HepG2 (cell line): Measurements from ENCODE around the gene FIS1. TPM values are rescaled to one million over a fixed set of nuclear protein-coding genes. Genes with fewer than 3 reads are reported as not detected.

Source experiments
- AHR ChIP-seq: IDR thresholded peaks from 2 replicates; pipeline ENCODE4 v1.6.1; 2018; ENCODE audit warnings: missing genetic modification reagents, missing compliant biosample characterization
- ATRX ChIP-seq: sonication (generic); formaldehyde crosslinking; IDR thresholded peaks from 2 replicates; pipeline ENCODE4 v1.4.0; 2020; ENCODE audit warnings: missing genetic modification reagents, borderline replicate concordance
- EEA1 ChIP-seq: sonication (generic); formaldehyde crosslinking; IDR thresholded peaks from 2 replicates; pipeline ENCODE4 v1.5.1; 2020; ENCODE audit warnings: mild to moderate bottlenecking, missing genetic modification reagents, borderline replicate concordance
- PAWR ChIP-seq: sonication (generic); formaldehyde crosslinking; IDR thresholded peaks from 2 replicates; pipeline ENCODE4 v1.4.0; 2020; ENCODE audit warnings: missing genetic modification reagents, mild to moderate bottlenecking, borderline replicate concordance
- PBX2 ChIP-seq: IDR thresholded peaks from 2 replicates; pipeline ENCODE4 v1.6.1; 2016; ENCODE audit warnings: control low read depth
- RORA ChIP-seq: sonication (generic); formaldehyde crosslinking; IDR thresholded peaks from 2 replicates; pipeline ENCODE4 v1.5.0; 2020; ENCODE audit warnings: mild to moderate bottlenecking, missing genetic modification reagents, moderate library complexity
- SATB2 ChIP-seq: sonication (generic); formaldehyde crosslinking; IDR thresholded peaks from 2 replicates; pipeline ENCODE4 v1.5.0; 2020; ENCODE audit warnings: missing genetic modification reagents
- SNAI1 ChIP-seq: sonication (generic); formaldehyde crosslinking; IDR thresholded peaks from 2 replicates; pipeline ENCODE4 v1.5.0; 2020; ENCODE audit warnings: mild to moderate bottlenecking, missing genetic modification reagents, borderline replicate concordance
- SP2 ChIP-seq: sonication (generic); formaldehyde crosslinking; IDR thresholded peaks from 2 replicates; pipeline ENCODE4 v1.5.1; 2020; ENCODE audit warnings: mild to moderate bottlenecking, missing genetic modification reagents
- TAF15 ChIP-seq: fragments of 200-400 bp; formaldehyde crosslinking; IDR thresholded peaks from one replicate; pipeline ENCODE4 v1.6.1; 2018; ENCODE audit warnings: mild to moderate bottlenecking, low read depth, low read length; ENCODE audit not compliant: poor library complexity, severe bottlenecking
- TEAD3 ChIP-seq: optimal IDR thresholded peaks from 2 replicates; pipeline ENCODE3; 2016; ENCODE audit warnings: borderline replicate concordance
- XBP1 ChIP-seq: sonication (generic); formaldehyde crosslinking; IDR thresholded peaks from 2 replicates; pipeline ENCODE4 v1.5.0; 2020; ENCODE audit warnings: missing genetic modification reagents
- ZBTB38 ChIP-seq: sonication (generic); formaldehyde crosslinking; IDR thresholded peaks from 2 replicates; pipeline ENCODE4 v1.5.1; 2020; ENCODE audit warnings: mild to moderate bottlenecking, missing genetic modification reagents
- ZFP41 ChIP-seq: sonication (generic); formaldehyde crosslinking; IDR thresholded peaks from 2 replicates; pipeline ENCODE4 v1.4.0; 2020; ENCODE audit warnings: mild to moderate bottlenecking, missing genetic modification reagents, borderline replicate concordance
- ZNF354B ChIP-seq: sonication (generic); formaldehyde crosslinking; IDR thresholded peaks from 2 replicates; pipeline ENCODE4 v1.8.0; 2022; ENCODE audit warnings: mild to moderate bottlenecking, missing genetic modification reagents
- ZNF441 ChIP-seq: sonication (generic); formaldehyde crosslinking; IDR thresholded peaks from 2 replicates; pipeline ENCODE4 v1.7.0; 2021; ENCODE audit warnings: missing genetic modification reagents, borderline replicate concordance
- ZNF513 ChIP-seq: sonication (generic); formaldehyde crosslinking; conservative IDR thresholded peaks from 2 replicates; pipeline ENCODE4 v1.5.0; 2020; ENCODE audit warnings: missing genetic modification reagents
- ZNF607 ChIP-seq: sonication (generic); formaldehyde crosslinking; IDR thresholded peaks from 2 replicates; pipeline ENCODE4 v1.5.1; 2020; ENCODE audit warnings: missing genetic modification reagents, mild to moderate bottlenecking, borderline replicate concordance
- ZSCAN31 ChIP-seq: sonication (generic); formaldehyde crosslinking; IDR thresholded peaks from 2 replicates; pipeline ENCODE4 v1.5.0; 2020; ENCODE audit warnings: low read depth, mild to moderate bottlenecking, missing genetic modification reagents
- polyA plus RNA-seq, 8 experiments: library from polyadenylated mRNA; depleted of rRNA in 3 of 8; stranded (reverse) in 7 of 8; unstranded in 1 of 8; fragments of >200 nt; fragmentation: Illumina TruSeq in 4 of 8; extraction: Trizol in 4 of 8; gene quantifications; 2 replicates each; pipeline versions ENCODE4 v1.2.1 to v1.2.3, GENCODE V29; 2011 to 2016; ENCODE audit warnings: low read depth in 4 of 8, missing spikeins in 1 of 8, mixed read lengths in 1 of 8; ENCODE audit not compliant: insufficient read depth in 1 of 8
- total RNA-seq, 5 experiments: library from RNA; depleted of rRNA; stranded (reverse); fragments of >200 nt; fragmentation: Illumina TruSeq; extraction: Trizol; gene quantifications; 2 replicates each; pipeline ENCODE4 v1.2.3, GENCODE V29; 2016; ENCODE audit warnings: low read depth in 1 of 5
- TF ChIP-seq, protein P1 (sequence below): sonication (generic); formaldehyde crosslinking; IDR thresholded peaks from 2 replicates; pipeline ENCODE4 v1.8.1; 2022; ENCODE audit warnings: mild to moderate bottlenecking, missing genetic modification reagents
- TF ChIP-seq, protein P2 (sequence below): sonication (generic); formaldehyde crosslinking; IDR thresholded peaks from 2 replicates; pipeline ENCODE4 v1.4.0; 2020; ENCODE audit warnings: mild to moderate bottlenecking, missing genetic modification reagents

Gene FIS1
- total and polyA plus RNA-seq, 2 of the 13 experiments (the other 11 are each of a cell fraction or from before 2014, with no cell fraction given): 97.5 to 101 TPM

DNA sequence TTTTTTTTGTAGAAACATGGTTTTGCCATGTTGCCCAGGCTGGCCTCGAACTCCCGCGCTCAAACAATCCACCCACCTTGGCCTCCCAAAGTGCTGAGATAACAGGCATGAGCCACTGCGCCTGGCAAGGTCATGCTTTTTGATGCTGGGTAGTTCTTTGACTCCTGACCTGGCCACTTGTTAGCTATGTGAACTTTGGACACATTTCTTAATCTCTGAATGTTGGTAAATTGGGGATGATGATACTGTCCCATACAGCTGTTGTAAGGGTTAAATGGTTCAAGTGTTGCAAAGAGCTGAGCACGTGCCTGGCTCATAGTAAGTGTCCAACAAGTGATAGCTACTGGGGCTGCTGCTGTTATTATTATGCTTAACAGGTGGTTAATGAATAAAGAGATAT is 24.6 kb downstream of the FIS1 start (continued):
- TF ChIP-seq ATRX (CRISPR knock-in tag) (no peak), ZSCAN31 (CRISPR knock-in tag) (no peak), ZNF441 (CRISPR knock-in tag) (no peak), SNAI1 (CRISPR knock-in tag) (no peak), PAWR (no peak), SP2 (CRISPR knock-in tag) (no peak), AHR (CRISPR knock-in tag) (no peak), TEAD3 (CRISPR knock-in tag) (no peak), XBP1 (CRISPR knock-in tag) (no peak), TAF15 (no peak), ZNF607 (CRISPR knock-in tag) (no peak), ZFP41 (CRISPR knock-in tag) (no peak), ZBTB38 (no peak), RORA (CRISPR knock-in tag) (no peak), EEA1 (no peak), SATB2 (CRISPR knock-in tag) (no peak), ZNF513 (CRISPR knock-in tag) (no peak), PBX2 (CRISPR knock-in tag) (no peak), ZNF354B (CRISPR knock-in tag) (no peak)
- TF ChIP-seq, protein P1, sequence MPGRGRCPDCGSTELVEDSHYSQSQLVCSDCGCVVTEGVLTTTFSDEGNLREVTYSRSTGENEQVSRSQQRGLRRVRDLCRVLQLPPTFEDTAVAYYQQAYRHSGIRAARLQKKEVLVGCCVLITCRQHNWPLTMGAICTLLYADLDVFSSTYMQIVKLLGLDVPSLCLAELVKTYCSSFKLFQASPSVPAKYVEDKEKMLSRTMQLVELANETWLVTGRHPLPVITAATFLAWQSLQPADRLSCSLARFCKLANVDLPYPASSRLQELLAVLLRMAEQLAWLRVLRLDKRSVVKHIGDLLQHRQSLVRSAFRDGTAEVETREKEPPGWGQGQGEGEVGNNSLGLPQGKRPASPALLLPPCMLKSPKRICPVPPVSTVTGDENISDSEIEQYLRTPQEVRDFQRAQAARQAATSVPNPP (CRISPR knock-in tag): no peak
- TF ChIP-seq, protein P2, sequence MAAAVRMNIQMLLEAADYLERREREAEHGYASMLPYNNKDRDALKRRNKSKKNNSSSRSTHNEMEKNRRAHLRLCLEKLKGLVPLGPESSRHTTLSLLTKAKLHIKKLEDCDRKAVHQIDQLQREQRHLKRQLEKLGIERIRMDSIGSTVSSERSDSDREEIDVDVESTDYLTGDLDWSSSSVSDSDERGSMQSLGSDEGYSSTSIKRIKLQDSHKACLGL (CRISPR knock-in tag): no peak
